SK-N-DZ (cell line): ENCODE results near the gene MACROD2.

Experiments used
- DNase-seq: peaks from one replicate; pipeline ENCODE4 v3.0.0-alpha.2; 2015; ENCODE audit warnings: low spot score

MACROD2 gene

DNA sequence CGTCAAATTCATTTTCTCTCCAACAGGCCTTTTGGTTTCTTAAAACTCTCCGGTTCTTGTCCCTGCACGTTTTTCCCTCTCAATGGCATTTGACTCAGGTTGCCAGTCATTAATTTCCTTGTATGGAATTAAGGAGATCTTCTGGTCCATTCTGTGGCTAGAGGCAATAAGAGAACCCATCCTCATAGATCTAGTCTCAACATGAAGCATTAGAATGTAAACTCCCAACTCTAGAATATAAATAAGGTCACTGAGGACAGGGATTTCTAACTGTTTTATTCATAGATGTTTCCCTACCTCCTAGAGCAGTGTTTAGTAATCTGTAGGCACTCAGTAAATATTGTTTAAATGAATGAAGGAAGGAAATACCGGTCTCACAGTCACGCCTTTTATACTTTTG, 527.3 kb downstream of the MACROD2 start:
- DNase-seq, result no peak

DNA sequence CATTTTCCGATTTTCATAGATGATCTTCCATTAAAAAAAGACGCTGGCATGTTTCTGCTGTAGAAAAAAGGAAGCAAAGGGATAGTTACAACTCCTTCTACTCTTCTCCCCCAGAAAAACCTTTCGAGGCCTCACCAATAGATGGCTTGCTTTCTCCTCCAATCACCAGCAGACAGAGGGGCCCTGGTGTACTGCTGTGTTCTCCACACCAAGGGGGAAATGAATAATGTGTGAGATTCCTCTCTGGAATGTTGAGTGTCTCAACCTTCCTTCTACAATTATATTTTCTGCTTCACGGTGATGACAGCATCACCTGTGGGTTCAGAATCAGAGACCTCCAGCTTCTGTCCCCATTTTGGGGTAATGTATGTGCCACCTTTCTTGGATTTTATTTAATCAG, 527.8 kb downstream of the MACROD2 start:
- DNase-seq, result no peak

DNA sequence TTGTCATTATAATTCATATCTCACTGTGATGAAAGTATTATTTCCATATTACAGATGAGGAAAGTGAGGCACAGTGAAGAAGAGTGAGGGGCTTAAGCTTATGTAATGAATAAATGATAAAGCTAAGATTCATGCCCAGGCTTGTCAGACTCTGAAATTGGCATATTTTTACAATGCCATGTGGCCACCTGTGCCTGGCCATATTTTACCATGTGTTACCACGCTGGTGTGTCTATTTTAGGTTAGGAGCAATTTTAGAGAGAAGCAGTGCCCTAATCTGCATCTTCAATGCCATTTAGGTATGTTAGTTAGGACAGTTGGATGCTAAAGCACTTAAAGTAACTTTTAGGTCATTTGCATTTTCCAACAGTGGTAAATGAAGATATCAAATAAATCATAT, 530.1 kb downstream of the MACROD2 start:
- no peak for DNase-seq

DNA sequence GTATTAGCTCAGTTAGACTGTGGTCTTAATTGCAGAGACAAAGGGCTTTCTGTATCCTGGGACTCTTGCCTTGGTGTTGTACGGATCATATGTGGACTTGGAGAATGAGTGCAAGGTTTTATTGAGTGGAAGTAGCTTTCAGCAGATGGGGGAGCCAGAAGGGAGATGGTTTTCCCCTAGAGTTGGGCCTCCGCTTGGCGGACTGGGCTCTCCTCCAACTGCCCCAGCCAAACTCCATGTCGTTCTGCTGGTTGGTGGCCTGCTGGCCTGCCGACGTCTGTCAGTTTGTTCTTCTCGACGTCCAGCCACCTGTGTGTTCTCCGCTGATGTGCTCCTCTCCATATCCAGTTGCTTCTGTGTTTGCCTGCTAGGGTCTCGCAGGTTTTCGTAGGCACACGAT, 531.6 kb downstream of the MACROD2 start:
- no peak for DNase-seq

DNA sequence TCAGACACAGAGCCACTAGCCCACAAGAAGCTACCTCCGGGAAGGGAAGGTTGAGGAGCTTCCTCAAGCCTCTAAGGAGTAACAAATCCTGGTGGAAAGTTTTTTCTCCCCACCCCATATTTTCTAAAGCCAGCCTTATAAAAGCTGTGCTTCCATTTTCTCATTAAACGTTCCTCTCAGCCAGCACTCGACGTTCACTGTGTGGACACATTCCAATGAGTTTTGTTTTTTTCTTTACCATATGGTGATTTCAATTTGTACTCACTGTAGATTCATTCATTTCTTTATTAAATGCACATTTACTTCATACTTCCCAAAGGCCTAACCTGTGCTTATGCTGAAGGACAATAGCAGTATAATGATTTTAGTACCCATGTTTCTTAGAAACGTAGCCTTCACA, 536.5 kb downstream of the MACROD2 start:
- DNase-seq, result no peak

DNA sequence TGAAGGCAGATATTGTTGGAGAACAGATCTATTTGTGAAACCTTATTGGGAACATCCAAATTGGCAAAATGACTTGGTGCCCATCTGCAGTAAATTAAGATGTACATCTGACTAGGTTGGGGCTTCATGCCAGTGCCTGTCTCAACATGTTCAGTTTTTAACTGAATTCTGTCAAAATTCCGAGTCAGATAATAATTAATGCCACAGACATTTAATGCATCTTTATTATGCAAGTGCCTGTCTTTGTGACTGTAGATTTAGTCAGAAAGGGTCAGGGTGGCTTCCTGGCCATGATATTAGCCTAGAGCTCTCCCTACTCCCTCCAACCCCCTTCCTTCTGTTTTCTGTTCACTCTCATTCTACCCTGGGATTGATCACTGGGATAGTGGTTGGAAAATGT, 541.4 kb downstream of the MACROD2 start:
- no peak for DNase-seq

DNA sequence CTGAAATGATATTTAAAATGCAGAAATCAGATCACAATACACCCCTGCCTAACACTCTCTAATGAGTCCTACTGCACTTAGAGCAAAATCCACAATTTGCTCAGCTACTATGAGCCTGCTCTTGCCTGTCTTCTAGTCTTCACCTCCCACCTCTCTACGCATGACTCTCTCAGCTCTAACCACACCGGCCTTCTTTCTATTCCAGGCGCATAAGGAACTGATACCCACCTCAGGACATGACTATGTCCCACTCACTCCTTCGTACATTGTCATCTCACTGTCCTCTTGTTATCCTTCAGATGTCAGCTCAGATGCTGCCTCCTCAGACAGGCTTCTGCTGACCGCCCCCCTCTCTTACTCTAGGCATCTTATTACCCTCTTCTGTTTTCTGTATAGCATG, 543.1 kb downstream of the MACROD2 start:
- DNase-seq, result no peak

DNA sequence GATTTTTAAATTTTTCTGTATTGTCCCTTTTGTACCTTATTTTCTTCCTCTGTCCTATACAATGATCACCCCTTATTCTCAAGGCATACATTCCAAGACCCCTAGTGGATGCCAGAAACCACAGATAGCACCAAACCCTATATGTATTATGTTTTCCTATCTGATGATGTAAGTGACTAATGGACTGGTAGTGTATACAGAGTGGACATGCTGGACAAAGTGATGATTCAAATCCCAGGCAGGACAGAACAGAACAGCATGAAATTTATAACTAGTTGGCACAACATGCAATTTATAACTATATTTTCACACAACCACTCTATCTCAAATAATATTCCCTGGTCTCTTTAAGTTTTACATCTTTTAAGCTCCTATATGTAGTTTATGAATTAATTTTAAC, 547.7 kb downstream of the MACROD2 start:
- no peak for DNase-seq

DNA sequence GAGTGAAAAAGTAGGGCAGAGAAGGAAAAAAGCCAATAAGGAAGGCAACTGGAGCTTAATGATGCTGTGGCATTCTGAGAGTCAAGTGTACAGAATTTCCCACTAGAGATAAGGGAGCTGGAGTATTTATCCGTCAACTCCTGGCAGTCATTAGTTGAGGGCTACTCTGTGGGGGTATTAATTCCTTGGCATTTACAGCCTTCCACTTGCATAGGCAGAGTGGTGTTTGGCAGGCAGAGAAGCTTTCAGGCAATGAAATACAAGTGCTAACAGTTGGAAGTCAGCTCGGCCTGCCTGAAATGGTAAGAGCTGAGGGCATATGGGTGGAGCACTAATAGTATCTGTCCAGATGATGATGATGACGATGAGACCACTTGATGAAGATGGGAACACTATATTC, 549.4 kb downstream of the MACROD2 start:
- DNase-seq, result no peak

DNA sequence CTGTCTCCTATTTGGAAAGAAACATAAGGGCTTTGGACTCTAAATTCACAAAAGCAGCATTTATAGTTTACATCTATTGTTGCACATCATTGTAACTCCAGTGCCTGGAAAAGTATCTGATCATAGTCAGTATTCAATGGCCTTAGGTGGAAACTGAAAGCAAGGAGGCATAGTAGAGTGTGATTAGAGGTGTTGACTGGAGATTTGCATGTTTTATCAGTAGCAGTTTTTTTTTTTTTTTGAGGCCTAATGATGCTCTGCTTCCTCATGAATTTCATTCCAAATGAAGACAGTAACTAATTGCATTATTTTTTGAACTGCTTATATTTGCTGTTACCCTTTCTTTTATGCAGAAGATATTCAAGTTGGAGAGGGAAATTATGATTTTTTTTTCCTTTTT, 555.3 kb downstream of the MACROD2 start:
- DNase-seq, result no peak

DNA sequence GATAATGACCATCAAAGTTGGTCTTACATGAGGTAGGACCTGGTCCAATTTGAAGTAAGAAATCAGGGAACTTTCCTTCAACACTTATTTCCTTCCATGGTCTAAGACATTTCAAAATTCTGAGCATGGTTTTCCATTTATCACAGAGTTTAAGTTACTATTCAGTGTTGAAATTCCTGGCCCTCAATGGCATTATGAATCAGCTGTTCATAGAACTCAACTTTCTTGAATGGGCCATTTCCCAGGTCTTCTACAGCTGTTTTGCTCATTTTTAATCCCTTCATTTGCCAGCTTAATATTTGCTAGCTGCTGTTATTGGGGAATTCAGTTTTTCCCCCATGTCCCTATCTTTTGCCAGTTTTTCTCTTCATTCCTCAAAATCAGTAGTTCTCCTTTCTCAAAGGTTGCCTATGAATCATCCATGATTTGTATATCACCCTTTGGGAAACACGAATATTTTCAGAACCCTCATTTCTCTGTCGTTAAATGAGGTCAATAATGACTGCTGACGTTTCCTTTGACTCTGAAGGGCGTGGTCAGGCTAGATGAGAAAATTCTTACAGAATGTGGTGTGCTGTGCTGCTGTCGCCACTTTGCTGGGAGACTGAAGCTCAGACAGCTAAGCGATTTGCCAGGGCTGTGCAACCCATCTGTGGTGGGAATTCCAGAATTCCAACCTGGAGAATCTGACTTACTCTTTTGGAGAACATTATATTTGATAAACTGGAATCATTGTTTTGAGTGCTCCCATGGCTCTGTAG, 558.6 kb downstream of the MACROD2 start:
- DNase-seq, result no peak

DNA sequence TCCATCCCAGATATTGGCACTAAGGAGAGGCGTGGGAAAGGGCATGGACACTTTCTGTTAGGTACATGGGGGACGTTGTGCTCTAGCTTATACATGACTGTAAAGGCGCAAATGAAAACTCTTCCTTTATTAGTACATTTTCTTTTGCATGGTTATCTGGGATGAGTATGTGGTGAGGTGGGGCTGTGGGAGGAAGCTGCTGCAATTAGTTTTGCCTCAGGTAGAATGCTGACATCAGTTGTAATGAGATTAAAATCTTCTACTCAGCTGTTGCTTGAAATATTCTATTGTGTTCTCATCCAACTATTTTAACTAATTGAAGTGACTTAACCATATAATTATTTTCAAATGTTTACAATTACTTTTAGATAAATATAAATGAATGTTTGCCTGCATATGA, 560.4 kb downstream of the MACROD2 start:
- no peak for DNase-seq

DNA sequence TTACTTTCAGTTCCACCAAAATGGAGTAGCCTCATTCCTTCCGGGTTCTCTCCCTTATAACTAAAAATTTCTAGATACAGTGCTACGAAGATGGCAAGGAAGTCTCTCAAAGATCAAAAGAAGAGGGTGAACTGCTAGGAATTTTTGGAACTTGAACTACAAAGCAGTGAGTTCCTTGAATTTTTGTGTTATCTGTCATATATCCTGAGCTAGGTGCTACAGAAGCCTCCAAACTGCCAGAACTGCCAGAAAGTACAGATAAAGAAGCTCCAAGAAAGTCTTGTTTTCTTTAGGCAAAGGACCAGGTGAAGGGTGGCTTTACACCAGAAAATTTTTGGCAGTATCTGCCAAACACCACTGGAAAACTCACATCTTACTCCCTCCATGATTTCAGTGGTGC, 560.9 kb downstream of the MACROD2 start:
- DNase-seq, result no peak

DNA sequence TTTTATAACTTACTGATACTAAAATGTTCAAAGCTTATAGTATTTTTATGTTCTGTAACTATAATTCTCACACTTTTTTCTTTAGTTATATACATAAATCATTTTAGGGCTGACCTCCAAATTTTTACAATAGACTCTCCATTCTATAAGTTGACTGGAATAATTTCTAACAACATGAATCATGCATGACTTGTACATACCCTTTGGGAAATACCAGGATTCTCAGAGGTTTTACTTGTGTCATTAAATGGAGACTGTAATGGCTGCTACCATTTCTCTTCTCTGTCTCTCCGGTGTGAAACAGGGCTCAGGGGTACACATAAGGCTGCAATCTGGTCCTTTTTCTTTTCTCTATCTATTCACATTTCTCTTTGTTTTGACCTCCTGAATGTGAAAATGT, 564.3 kb downstream of the MACROD2 start:
- DNase-seq, result no peak

DNA sequence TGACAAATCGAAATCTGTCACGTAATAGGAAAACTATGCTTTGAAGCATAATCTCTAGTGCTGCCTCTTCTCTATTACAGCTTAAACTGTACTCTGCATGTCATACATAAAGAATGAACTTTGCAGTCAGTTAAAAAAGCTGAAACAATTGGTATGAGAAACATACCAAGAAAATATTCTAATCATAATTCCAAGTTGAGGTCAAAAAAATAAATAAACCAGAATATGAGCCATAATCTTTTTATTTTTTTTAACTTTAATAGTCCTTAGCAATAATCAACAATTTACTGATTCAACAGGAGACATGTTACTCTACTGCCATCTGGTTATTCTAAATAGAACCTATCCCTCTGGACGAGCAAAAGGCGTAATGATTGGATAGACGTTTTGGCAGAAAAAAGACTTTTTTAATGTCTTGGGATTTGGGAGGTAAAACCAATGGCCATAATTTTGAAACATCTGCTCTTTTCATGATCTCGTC, 566.5 kb downstream of the MACROD2 start:
- DNase-seq, result no peak

DNA sequence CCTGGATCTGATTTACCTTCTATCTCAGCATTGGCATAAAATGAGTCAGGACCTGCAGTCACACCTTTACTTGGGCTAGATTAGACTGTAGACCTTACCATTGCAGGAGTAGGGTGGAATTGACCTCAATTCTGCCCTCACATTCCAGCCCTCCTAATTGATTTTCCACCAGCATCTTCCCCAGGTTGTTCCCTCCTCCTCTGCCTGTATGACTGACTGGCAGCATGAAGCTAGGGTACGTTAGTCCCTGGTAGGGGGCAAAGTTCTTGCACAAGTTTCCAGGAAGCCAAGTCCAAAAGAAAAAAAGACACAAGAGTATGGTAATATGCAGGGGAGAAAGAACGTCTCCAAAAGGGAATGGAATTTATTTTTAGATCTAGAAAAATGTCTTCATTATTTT, 567.7 kb downstream of the MACROD2 start:
- DNase-seq, result no peak

DNA sequence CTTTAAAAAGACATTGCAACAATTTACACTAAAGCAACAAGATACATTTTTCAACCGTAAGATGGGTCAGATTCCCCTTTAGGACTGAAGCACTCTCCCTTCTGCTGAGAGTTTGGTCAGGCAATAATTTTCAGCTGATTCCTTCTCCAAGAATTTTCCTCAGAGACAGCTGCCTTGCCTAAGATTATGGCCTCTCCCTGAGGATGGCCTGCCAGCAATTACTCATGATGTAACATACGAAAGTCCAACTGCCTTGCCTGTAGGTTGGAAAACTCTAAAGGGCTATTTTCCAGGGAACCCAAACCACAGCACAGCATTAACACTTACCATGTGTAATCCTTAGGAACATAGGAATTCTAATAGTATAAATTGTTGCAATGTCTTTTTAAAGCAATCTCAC, 571.2 kb downstream of the MACROD2 start:
- DNase-seq, result no peak

DNA sequence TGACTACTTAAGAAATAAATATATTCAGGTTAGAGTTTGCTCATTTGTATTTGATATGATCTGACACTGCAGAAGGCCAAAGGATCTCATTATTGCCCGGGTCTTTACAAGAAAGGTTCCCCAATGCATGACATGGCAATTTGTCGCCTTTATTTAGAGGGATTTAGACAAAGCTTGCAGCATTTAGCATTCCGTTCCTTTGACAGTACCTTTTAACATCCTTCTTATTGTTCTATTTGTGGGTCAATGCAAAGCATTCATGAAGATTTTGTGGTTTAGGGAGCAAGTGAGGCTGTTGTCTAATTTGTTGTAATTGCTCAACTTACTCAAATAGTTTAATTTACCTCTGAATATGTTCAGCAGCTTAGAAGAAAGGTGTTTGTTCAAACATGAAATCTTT, 572.9 kb downstream of the MACROD2 start:
- DNase-seq, result no peak

DNA sequence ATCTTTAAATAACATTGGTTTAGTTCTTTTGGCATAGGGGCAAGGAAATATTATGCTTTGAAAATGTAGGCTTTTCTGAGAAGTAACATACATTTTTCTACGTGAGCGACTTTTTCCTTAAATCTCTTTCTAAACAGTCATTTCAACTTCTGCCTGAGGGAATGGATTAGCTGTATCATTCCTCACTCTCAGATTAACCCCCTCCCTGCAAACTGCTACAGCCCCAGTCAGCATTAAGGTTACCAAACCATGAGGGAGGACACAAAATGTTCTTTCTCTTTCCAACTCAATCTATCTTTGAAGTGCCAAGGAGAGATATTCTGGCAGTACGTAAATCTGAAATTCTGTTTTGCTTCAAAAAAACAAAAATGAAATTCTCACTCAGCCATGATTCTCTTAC, 573.4 kb downstream of the MACROD2 start:
- no peak for DNase-seq

DNA sequence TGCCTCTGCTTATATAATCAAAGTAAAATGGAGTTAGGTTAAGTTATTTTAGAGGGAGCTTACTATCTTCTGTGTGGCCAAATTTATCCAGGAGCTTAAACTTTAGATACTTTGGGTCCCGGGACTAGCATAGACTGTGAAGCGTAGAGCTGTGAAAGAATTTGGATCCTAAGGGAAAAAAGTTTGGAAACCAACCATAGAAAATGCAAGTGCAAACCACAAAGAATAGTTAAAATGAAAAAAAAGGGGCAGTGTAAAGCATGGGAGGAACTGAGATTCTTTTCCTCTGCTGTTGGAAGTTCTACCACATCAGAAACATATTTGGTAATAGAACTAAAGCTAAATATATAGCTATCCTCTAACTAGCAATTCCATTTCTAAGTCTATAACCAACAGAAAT, 574.3 kb downstream of the MACROD2 start:
- DNase-seq, result no peak

DNA sequence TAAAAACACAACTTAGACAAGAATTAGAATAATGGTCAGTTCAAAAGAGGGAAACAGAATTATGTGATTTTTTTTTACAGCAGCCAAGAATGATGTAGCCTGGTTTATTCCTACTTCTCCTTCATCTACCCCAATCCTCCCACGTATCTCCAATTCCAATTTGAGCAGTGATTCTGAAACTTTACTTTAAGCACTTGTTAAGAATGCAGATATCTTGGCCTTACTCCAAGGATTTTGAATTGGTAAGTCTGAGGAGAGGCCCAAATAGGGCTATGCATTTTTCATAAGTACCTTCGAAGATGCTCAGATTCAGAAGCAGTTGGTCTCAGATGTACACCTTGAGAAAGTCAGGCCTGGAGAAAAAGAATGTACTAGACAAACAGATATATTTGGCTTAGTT, 575.5 kb downstream of the MACROD2 start:
- DNase-seq, result no peak

DNA sequence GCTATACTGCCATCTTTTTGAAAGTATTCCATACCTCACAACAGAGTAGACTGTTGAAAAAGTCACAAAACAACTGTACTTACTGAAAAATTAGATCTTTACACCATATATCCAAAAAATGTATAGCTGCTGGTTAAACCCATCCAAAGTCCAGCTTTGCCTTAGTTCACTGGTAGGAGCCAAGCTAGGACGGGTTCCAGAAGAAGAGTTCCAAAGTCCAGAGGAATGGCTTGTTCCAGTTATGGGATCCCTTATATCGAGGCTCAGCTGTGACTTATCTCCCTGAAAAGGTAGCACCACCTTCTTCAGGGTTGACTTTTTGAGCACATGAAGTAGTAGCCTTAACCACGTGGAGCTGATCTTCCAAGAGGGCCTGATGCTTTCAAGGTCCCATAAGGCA, 578.4 kb downstream of the MACROD2 start:
- no peak for DNase-seq

DNA sequence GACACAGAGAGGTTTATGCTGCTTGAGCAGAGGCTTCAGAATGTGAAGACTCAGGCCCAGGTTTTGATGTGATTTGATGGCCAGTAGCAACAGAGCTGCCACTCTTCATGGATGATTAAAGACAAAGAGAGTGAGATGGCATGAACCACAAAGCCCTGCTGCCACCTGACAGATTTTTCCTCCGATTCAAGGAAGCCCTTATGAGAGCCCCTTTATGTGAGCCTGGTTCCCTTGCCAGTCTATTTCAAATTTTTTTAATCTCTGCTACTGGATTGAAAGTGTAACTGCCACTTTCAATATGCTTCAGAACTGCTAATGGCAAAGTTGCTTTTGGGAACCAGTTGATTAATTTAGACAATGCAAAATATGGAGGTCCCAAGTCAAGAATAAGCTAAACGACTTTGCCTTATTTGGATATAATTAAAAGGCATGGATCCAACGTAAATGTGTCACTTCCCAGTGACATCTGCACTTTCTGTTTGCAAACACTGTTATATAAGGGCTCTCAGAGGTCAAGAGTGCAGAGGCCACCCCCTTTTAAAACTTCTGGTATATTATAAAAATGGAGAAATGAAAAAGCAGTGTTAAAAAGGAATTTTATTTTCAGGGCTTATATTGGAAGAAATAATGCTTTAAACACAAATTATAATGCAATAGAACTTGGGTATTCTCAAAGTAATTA, 581.0 kb downstream of the MACROD2 start:
- DNase-seq, result no peak
